RWPE1 (cell line): ENCODE measurements around the gene MEF2A.
A peak's percentile ranks its signal among the peaks of the same experiment; 100 is the strongest.
"Not testable (repeated sequence)": the region's sequence is repeated elsewhere in the genome, so short reads cannot be mapped to it uniquely, and the experiment has no call there.

ENCODE experiments used
- CTCF ChIA-PET: fragments of 350-600 bp; sonication (Branson Sonifier 250); formaldehyde crosslinking; extraction: SDS; loops from one replicate; lab custom pipeline; 2021; lab: Yijun Ruan, JAX
- POLR2A ChIA-PET: fragments of 400-600 bp; formaldehyde crosslinking; extraction: SDS; loops from one replicate; lab custom pipeline; 2020; ENCODE audit warnings: antibody characterized with exemption; ENCODE audit not compliant: low non-redundant PET; lab: Yijun Ruan, JAX
- DNase-seq: peaks from one replicate; pipeline ENCODE4 v3.0.0; 2012; ENCODE audit warnings: low spot score
- H3K27ac ChIP-seq: fragments of 450-650 bp; 2 replicates; pipeline ENCODE4 v1.5.1; 2017
- TF ChIP-seq, protein P1 (sequence below): fragments of 450-650 bp; conservative IDR thresholded peaks from 2 replicates; pipeline ENCODE4 v1.5.1; 2017; ENCODE audit warnings: low read depth, mild to moderate bottlenecking

MEF2A gene

DNA sequence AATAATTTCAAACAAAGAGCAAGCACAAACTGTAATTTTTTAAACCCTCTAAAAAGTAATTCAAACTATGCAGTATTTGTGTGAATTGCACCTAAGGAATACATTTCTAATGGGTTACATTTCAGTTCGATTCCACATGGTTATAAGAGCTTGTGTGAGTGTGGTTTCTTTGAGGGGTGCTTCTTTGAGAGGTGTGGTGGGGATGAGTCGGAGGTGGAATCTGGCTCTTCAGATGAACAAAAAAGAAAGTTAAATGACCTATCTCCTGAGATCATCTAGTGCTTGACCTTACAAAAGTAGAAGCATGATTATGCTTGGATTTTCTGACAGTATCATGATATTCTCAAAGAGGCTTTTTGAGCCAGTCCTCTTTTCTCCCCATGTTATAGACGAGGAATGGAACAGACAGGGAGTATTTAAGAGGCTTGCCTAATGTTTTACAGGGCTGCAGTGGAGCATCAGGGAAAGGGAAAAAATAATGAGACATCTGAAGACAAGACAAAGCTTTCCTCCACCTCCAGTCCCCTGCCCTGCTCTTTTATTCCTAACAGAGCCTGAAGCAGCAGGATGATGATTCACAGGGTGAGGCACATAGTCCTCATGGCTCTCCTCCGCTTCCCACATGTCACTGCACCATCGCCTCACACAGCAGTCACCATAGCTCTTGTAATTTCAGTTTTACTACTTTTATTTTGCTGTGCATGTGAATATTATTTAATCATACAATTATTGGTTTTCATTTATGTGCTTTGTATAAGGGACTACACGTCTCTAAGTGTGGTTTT is 85.4 kb downstream of the MEF2A start:
- ChIA-PET CTCF (interaction anchor here (0.9 kb wide), 1 partner anchor 379 kb away, joined by 3 read pairs; no protein-coding TSS in a partner anchor), POLR2A (no interaction called here)
- no peak overlapping the region; the same call in 1 of the 2 replicates for H3K27ac ChIP-seq
- peak; percentile 58 for DNase-seq
- TF ChIP-seq, protein P1, sequence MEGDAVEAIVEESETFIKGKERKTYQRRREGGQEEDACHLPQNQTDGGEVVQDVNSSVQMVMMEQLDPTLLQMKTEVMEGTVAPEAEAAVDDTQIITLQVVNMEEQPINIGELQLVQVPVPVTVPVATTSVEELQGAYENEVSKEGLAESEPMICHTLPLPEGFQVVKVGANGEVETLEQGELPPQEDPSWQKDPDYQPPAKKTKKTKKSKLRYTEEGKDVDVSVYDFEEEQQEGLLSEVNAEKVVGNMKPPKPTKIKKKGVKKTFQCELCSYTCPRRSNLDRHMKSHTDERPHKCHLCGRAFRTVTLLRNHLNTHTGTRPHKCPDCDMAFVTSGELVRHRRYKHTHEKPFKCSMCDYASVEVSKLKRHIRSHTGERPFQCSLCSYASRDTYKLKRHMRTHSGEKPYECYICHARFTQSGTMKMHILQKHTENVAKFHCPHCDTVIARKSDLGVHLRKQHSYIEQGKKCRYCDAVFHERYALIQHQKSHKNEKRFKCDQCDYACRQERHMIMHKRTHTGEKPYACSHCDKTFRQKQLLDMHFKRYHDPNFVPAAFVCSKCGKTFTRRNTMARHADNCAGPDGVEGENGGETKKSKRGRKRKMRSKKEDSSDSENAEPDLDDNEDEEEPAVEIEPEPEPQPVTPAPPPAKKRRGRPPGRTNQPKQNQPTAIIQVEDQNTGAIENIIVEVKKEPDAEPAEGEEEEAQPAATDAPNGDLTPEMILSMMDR, result no peak

GRCh38 chr15:99656205-99656604 is 90.4 kb downstream of the MEF2A start:
- DNase-seq, result no peak
- POLR2A ChIA-PET, result no interaction called here
- no peak overlapping the region for H3K27ac ChIP-seq
- TF ChIP-seq, protein P1, result no peak
- CTCF ChIA-PET, result no interaction called here

DNA sequence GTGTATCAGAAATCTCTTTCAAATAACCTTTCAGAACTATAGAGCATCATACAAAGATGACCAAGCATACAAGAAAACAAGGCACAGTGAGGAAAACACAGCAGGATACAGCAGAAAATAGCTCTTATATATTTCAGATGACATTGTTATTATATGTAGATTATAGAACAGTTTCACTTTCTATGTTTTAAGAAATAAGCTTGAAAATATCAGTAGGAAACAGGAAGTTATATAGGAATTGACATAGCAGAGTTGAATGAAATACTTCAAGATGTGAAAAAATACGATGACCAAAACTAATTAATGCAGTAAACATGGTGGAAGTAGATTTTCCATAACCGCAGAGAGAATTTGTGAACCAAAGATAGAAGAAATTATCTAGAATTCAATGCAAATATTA is 92.2 kb downstream of the MEF2A start:
- TF ChIP-seq, protein P1, result no peak
- POLR2A ChIA-PET, result no interaction called here
- CTCF ChIA-PET, result no interaction called here
- DNase-seq, result no peak
- no peak overlapping the region for H3K27ac ChIP-seq

DNA sequence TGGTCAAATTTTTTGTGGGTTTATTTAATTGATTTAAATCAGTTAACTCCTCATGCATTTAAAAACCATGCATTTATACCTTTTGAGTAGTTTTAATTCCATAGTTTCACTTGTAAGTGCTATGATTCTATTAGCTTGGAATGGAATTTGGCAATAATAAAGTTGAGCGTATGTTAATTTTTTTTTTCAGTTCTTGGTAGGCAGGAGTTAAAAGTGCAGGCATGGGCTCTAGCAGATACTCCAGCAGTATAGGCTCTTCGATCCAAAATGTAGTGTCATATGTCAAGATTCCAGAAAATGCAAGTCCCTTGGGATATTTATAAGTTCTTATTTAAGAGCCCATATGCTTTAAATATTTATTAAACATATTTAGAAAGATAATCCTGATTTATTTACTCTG is 97.1 kb downstream of the MEF2A start:
- CTCF ChIA-PET, result no interaction called here
- TF ChIP-seq, protein P1, result no peak
- no peak for DNase-seq
- POLR2A ChIA-PET, result no interaction called here
- no peak overlapping the region for H3K27ac ChIP-seq

DNA sequence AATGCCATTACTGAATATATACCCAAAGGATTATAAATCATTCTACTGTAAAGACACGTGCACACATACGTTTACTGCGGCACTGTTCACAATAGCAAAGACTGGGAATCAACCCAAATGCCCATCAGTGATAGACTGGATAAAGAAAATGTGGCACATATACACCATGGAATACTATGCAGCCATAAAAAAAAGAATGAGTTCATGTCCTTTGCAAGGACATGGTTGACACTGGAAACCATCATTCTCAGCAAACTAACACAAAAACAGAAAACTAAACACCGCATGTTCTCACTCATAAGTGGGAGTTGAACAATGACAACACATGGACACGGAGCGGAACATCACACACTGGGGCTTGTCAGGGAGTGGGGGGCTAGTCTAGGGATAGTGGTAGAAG is 100.3 kb downstream of the MEF2A start:
- CTCF ChIA-PET, H3K27ac ChIP-seq, POLR2A ChIA-PET, DNase-seq: not testable (repeated sequence)

GRCh38 chr15:99668533-99669182 is 102.9 kb downstream of the MEF2A start:
- ChIA-PET CTCF (interaction anchor here (1.2 kb wide), 1 partner anchor 260 kb away, joined by 3 read pairs; no protein-coding TSS in a partner anchor), POLR2A (no interaction called here)
- H3K27ac ChIP-seq, result no peak overlapping the region
- no peak for DNase-seq
- TF ChIP-seq, protein P1, result no peak

GRCh38 chr15:99669250-99669649 is 103.5 kb downstream of the MEF2A start:
- ChIA-PET CTCF (interaction anchor here (1.1 to 1.2 kb wide), 2 partner anchors 10 to 260 kb away, joined by 3 to 5 read pairs; no protein-coding TSS in a partner anchor), POLR2A (no interaction called here)
- DNase-seq, result no peak
- no peak overlapping the region for H3K27ac ChIP-seq
- TF ChIP-seq, protein P1, result no peak
